GM18873 (cell line): ENCODE data around the gene REL.
"Not testable (repeated sequence)": the region's sequence is repeated elsewhere in the genome, so short reads cannot be mapped to it uniquely, and the experiment has no call there.

Experiments
- ATAC-seq: cut with Tn5 transposase; IDR thresholded peaks from one replicate; pipeline ENCODE4 v1.9.1; 2021; ENCODE audit warnings: mild to moderate bottlenecking, moderate library complexity, moderate number of reproducible peaks; ENCODE audit not compliant: unreplicated experiment, low FRiP score

REL gene

GRCh38 chr2:60867007-60867406 lies 14.4 kb upstream of the REL start:
- ATAC-seq = no peak

GRCh38 chr2:60867848-60868247 lies 13.5 kb upstream of the REL start:
- no peak for ATAC-seq

GRCh38 chr2:60868589-60869273 lies 12.6 kb upstream of the REL start:
- no peak for ATAC-seq

GRCh38 chr2:60872510-60872928 lies 8.9 kb upstream of the REL start:
- no peak for ATAC-seq

GRCh38 chr2:60873381-60873780 lies 8.0 kb upstream of the REL start:
- peak; percentile 63 for ATAC-seq

GRCh38 chr2:60875520-60875919 lies 5.9 kb upstream of the REL start:
- ATAC-seq = no peak

GRCh38 chr2:60880643-60881046 lies 729 bp upstream of the REL start:
- ATAC-seq = peak; percentile 1

- ATAC-seq = peak; percentile 33
Measured at GRCh38 chr2:60882971-60883753, 1.8 kb downstream of the REL start.

GRCh38 chr2:60883896-60884295 lies 2.5 kb downstream of the REL start:
- no peak for ATAC-seq

GRCh38 chr2:60884800-60885199 lies 3.4 kb downstream of the REL start:
- no peak for ATAC-seq

GRCh38 chr2:60885683-60886082 lies 4.3 kb downstream of the REL start:
- no peak for ATAC-seq

- ATAC-seq = no peak
Measured at GRCh38 chr2:60886991-60887390, 5.6 kb downstream of the REL start.

- no peak for ATAC-seq
Measured at GRCh38 chr2:60888853-60889252, 7.5 kb downstream of the REL start.

GRCh38 chr2:60889581-60890392 lies 8.4 kb downstream of the REL start:
- not testable (repeated sequence) for ATAC-seq

- ATAC-seq = no peak
Measured at GRCh38 chr2:60890393-60890707, 9.0 kb downstream of the REL start.

GRCh38 chr2:60891180-60891579 lies 9.8 kb downstream of the REL start:
- no peak for ATAC-seq

- ATAC-seq = no peak
Measured at GRCh38 chr2:60898567-60898966, 17.2 kb downstream of the REL start.

GRCh38 chr2:60899230-60899891 lies 18.0 kb downstream of the REL start:
- ATAC-seq = no peak

- ATAC-seq = no peak
Measured at GRCh38 chr2:60899892-60900249, 18.5 kb downstream of the REL start.

GRCh38 chr2:60901296-60901695 lies 19.9 kb downstream of the REL start:
- ATAC-seq = not testable (repeated sequence)

GRCh38 chr2:60905867-60906266 lies 24.5 kb downstream of the REL start:
- not testable (repeated sequence) for ATAC-seq
